Measurements from ENCODE around the gene MTMR11.

GRCh38 chr1:149881876-149882275, 54.8 kb downstream of the MTMR11 start:
- TF ChIP-seq CTCF (conservative IDR thresholded peaks at IDR 0.05; ENCODE audit: low read length), result no peak
- TF ChIP-seq EZH2phosphoT487 (IDR thresholded peaks at IDR 0.05; ENCODE audit: borderline replicate concordance), result no peak
